IMR-90 (cell line): ENCODE data around the gene KANK3. TPM values are rescaled to one million over a fixed set of nuclear protein-coding genes. Genes with fewer than 3 reads are reported as not detected.

ENCODE experiments used
- ATAC-seq: fragments of 200-7000 bp; cut with Tn5 transposase; 2 replicates; pipeline ENCODE4 v1.9.1; 2020; ENCODE audit warnings: low read depth, mild to moderate bottlenecking, moderate library complexity
- BruUV-seq: library from RNA; stranded (reverse); fragments of 400-500 nt; replicated peaks from 2 replicates; lab custom pipeline; 2021; lab: Mats Ljungman, UMichigan
- CTCF ChIA-PET: fragments of 300-600 bp; formaldehyde crosslinking; extraction: SDS; loops from one replicate; lab custom pipeline; 2021; ENCODE audit warnings: antibody characterized with exemption; lab: Yijun Ruan, JAX
- POLR2A ChIA-PET: fragments of 300-600 bp; sonication (Branson Sonifier 250); formaldehyde crosslinking; loops from one replicate; lab custom pipeline; 2022; ENCODE audit warnings: antibody characterized with exemption; ENCODE audit not compliant: unreplicated experiment; lab: Charles Lee
- DNase-seq: peaks from one replicate; pipeline ENCODE4 v3.0.0; 2013
- H2AFZ ChIP-seq: replicated peaks from 2 replicates; pipeline ENCODE3; 2013; ENCODE audit warnings: low read length, mild to moderate bottlenecking; ENCODE audit not compliant: poor library complexity
- H2AK5ac ChIP-seq: 2 replicates; pipeline ENCODE4 v1.6.1; 2013; ENCODE audit warnings: low read depth, low read length, inconsistent platforms
- H2AK9ac ChIP-seq: replicated peaks from 2 replicates; pipeline ENCODE3; 2013; ENCODE audit warnings: mild to moderate bottlenecking, low read depth, low read length, moderate library complexity; ENCODE audit not compliant: poor library complexity
- H2BK120ac ChIP-seq: 2 replicates; pipeline ENCODE4 v1.6.1; 2013; ENCODE audit warnings: low read depth, low read length, inconsistent platforms
- H2BK15ac ChIP-seq: 3 replicates; pipeline ENCODE4 v1.6.1; 2013; ENCODE audit warnings: low read depth, low read length, inconsistent platforms
- H2BK20ac ChIP-seq: 2 replicates; pipeline ENCODE4 v1.6.1; 2013; ENCODE audit warnings: low read depth, mild to moderate bottlenecking, inconsistent platforms, low read length, moderate library complexity
- H2BK5ac ChIP-seq: 2 replicates; pipeline ENCODE4 v1.6.1; 2013; ENCODE audit warnings: mild to moderate bottlenecking, low read depth, low read length, inconsistent platforms; ENCODE audit not compliant: poor library complexity, severe bottlenecking
- H3K14ac ChIP-seq: replicated peaks from 2 replicates; pipeline ENCODE4 v1.6.1; 2013; ENCODE audit warnings: low read depth, low read length, inconsistent platforms
- H3K18ac ChIP-seq: 2 replicates; pipeline ENCODE4 v1.6.1; 2013; ENCODE audit warnings: low read depth, low read length, control low read depth
- H3K23ac ChIP-seq: 2 replicates; pipeline ENCODE4 v1.6.1; 2013; ENCODE audit warnings: low read depth, low read length, inconsistent platforms
- H3K27ac ChIP-seq: 2 replicates; pipeline ENCODE4 v1.5.1; 2013; ENCODE audit warnings: mild to moderate bottlenecking, control low read depth, low read length; ENCODE audit not compliant: insufficient read depth
- H3K27me3 ChIP-seq: 2 replicates; pipeline ENCODE4 v1.6.1; 2013; ENCODE audit warnings: low read length; ENCODE audit not compliant: control insufficient read depth, insufficient read depth
- H3K36me3 ChIP-seq: 2 replicates; pipeline ENCODE4 v1.6.1; 2013; ENCODE audit warnings: low read length, mixed read lengths; ENCODE audit not compliant: control insufficient read depth, insufficient read depth
- H3K4ac ChIP-seq: 2 replicates; pipeline ENCODE4 v1.6.1; 2013; ENCODE audit warnings: low read depth, low read length, inconsistent platforms
- H3K4me1 ChIP-seq: 2 replicates; pipeline ENCODE4 v1.6.1; 2013; ENCODE audit warnings: low read length, mixed read lengths; ENCODE audit not compliant: control insufficient read depth, insufficient read depth
- H3K4me2 ChIP-seq: 2 replicates; pipeline ENCODE4 v1.6.1; 2013; ENCODE audit warnings: low read depth, mild to moderate bottlenecking, control low read depth, low read length, moderate library complexity
- H3K4me3 ChIP-seq: 2 replicates; pipeline ENCODE4 v1.5.1; 2013; ENCODE audit warnings: low read depth, mild to moderate bottlenecking, control low read depth, low read length, moderate library complexity; ENCODE audit not compliant: insufficient read depth
- H3K56ac ChIP-seq: 2 replicates; pipeline ENCODE4 v1.6.1; 2013; ENCODE audit warnings: low read length, inconsistent platforms; ENCODE audit not compliant: insufficient read depth; ENCODE audit errors: extremely low read depth
- H3K79me1 ChIP-seq, 2 experiments: 2 replicates each; pipeline ENCODE4 v1.6.1; 2013; ENCODE audit warnings: low read length in 2 of 2, inconsistent platforms in 1 of 2, low read depth in 1 of 2
- H3K9ac ChIP-seq: 2 replicates; pipeline ENCODE4 v1.6.1; 2013; ENCODE audit warnings: low read depth, low read length, control low read depth
- H3K9me1 ChIP-seq: 2 replicates; pipeline ENCODE4 v1.6.1; 2013; ENCODE audit warnings: low read length, inconsistent platforms; ENCODE audit not compliant: insufficient read depth
- H3K9me3 ChIP-seq: 2 replicates; pipeline ENCODE4 v1.6.1; 2013; ENCODE audit warnings: low read length; ENCODE audit not compliant: control insufficient read depth, insufficient read depth
- H4K20me1 ChIP-seq: 2 replicates; pipeline ENCODE4 v1.6.1; 2013; ENCODE audit warnings: low read length, inconsistent platforms; ENCODE audit not compliant: insufficient read depth
- H4K5ac ChIP-seq: 2 replicates; pipeline ENCODE4 v1.6.1; 2013; ENCODE audit warnings: mild to moderate bottlenecking, low read depth, low read length, control low read depth
- H4K8ac ChIP-seq, 2 experiments: 2 replicates each; pipeline ENCODE4 v1.6.1; 2013; ENCODE audit warnings: low read depth in 2 of 2, low read length in 2 of 2, control low read depth in 1 of 2, inconsistent platforms in 1 of 2
- H4K91ac ChIP-seq: 2 replicates; pipeline ENCODE4 v1.6.1; 2013; ENCODE audit warnings: low read depth, low read length, inconsistent platforms; ENCODE audit not compliant: insufficient read depth
- BHLHE40 ChIP-seq: fragments of 150-350 bp; IDR thresholded peaks from 2 replicates; pipeline ENCODE4 v1.6.1; 2016; ENCODE audit warnings: mild to moderate bottlenecking, low read depth, low read length
- CEBPB ChIP-seq: IDR thresholded peaks from 2 replicates; pipeline ENCODE4 v1.6.1; 2012; ENCODE audit warnings: low read depth, low read length, improper control_type of control experiment
- CHD1 ChIP-seq: IDR thresholded peaks from 2 replicates; pipeline ENCODE4 v1.6.1; 2012; ENCODE audit warnings: low read depth, low read length, improper control_type of control experiment
- FOS ChIP-seq: fragments of 150-350 bp; IDR thresholded peaks from 2 replicates; pipeline ENCODE4 v1.6.1; 2016; ENCODE audit warnings: low read depth, low read length
- MAFK ChIP-seq: IDR thresholded peaks from 2 replicates; pipeline ENCODE4 v1.6.1; 2012; ENCODE audit warnings: low read depth, low read length, improper control_type of control experiment
- MAZ ChIP-seq: IDR thresholded peaks from 2 replicates; pipeline ENCODE4 v1.6.1; 2012; ENCODE audit warnings: low read depth, mild to moderate bottlenecking, low read length, improper control_type of control experiment, moderate library complexity, borderline replicate concordance
- MXI1 ChIP-seq: IDR thresholded peaks from 2 replicates; pipeline ENCODE4 v1.6.1; 2012; ENCODE audit warnings: low read depth, mild to moderate bottlenecking, low read length, moderate library complexity, borderline replicate concordance
- NFE2L2 ChIP-seq: fragments of 150-350 bp; IDR thresholded peaks from 2 replicates; pipeline ENCODE4 v1.6.1; 2016; ENCODE audit warnings: low read depth, mild to moderate bottlenecking, low read length
- POLR2A ChIP-seq: IDR thresholded peaks from 2 replicates; pipeline ENCODE4 v1.6.1; 2012; ENCODE audit warnings: mild to moderate bottlenecking, low read depth, low read length
- RAD21 ChIP-seq: IDR thresholded peaks from 2 replicates; pipeline ENCODE4 v1.6.1; 2012; ENCODE audit warnings: low read length, improper control_type of control experiment
- RCOR1 ChIP-seq: IDR thresholded peaks from 2 replicates; pipeline ENCODE4 v1.6.1; 2012; ENCODE audit warnings: mild to moderate bottlenecking, low read length, improper control_type of control experiment; ENCODE audit not compliant: insufficient replicate concordance
- RFX5 ChIP-seq: IDR thresholded peaks from 2 replicates; pipeline ENCODE4 v1.8.0; 2012; ENCODE audit warnings: low read depth, mild to moderate bottlenecking, low read length, moderate library complexity
- SMC3 ChIP-seq: fragments of 150-350 bp; IDR thresholded peaks from 2 replicates; pipeline ENCODE4 v1.6.1; 2016; ENCODE audit warnings: low read depth, mild to moderate bottlenecking, antibody characterized with exemption, low read length, moderate library complexity
- WGBS, 2 experiments: methylation state at CpG; one replicate each; pipeline versions ENCODE4 v1.1.5 to v1.1.7; 2013; ENCODE audit warnings: missing lambda C conversion rate in 2 of 2; ENCODE audit not compliant: insufficient read length in 1 of 2; ENCODE audit errors: extremely low coverage in 2 of 2; 5-methylcytosine and 5-hydroxymethylcytosine counted together
- dilution Hi-C: fragments of 300-500 bp; cut with HindIII; formaldehyde crosslinking; loops from one replicate; pipeline ENCODE4 v1.14.3; 2018; ENCODE audit warnings: low sequenced_read_pairs; ENCODE audit not compliant: unreplicated experiment
- in situ Hi-C: fragments of 300-500 bp; cut with MboI; formaldehyde crosslinking; loops from 3 replicates; pipeline ENCODE4 v1.14.3; 2019; ENCODE audit warnings: low sequenced_read_pairs, inconsistent platforms, mixed read lengths
- intact Hi-C: fragments of 100-400 bp; cut with micrococcal nuclease; formaldehyde crosslinking; loops from 2 replicates; pipeline ENCODE4 v1.10.0; 2022
- polyA plus RNA-seq, 3 experiments: library from polyadenylated mRNA; depleted of rRNA; stranded (reverse); fragments of >200 nt; gene quantifications; 2 replicates each; pipeline ENCODE4 v1.2.3, GENCODE V29; 2012; ENCODE audit warnings: low replicate concordance in 1 of 3
- total RNA-seq: library from RNA; depleted of rRNA; stranded (reverse); fragments of >200 nt; gene quantifications from 2 replicates; pipeline ENCODE4 v1.2.3, GENCODE V29; 2012
- TF ChIP-seq, protein P1 (sequence below): fragments of 150-350 bp; IDR thresholded peaks from 2 replicates; pipeline ENCODE4 v1.6.1; 2017; ENCODE audit warnings: mild to moderate bottlenecking, antibody characterized with exemption, low read length, low read depth
- TF ChIP-seq, protein P2 (sequence below): fragments of 150-350 bp; IDR thresholded peaks from 2 replicates; pipeline ENCODE4 v1.6.1; 2016; ENCODE audit warnings: low read depth, mild to moderate bottlenecking, low read length, moderate library complexity, borderline replicate concordance
- TF ChIP-seq, protein P3 (sequence below): conservative IDR thresholded peaks from 2 replicates; pipeline ENCODE4 v1.5.1; 2012; ENCODE audit warnings: mild to moderate bottlenecking, low read depth, low read length, improper control_type of control experiment

KANK3 gene
- total and polyA plus RNA-seq, 2 of the 4 experiments (the other 2 are of a cell fraction), result 0.07 TPM; not detected in 1

DNA sequence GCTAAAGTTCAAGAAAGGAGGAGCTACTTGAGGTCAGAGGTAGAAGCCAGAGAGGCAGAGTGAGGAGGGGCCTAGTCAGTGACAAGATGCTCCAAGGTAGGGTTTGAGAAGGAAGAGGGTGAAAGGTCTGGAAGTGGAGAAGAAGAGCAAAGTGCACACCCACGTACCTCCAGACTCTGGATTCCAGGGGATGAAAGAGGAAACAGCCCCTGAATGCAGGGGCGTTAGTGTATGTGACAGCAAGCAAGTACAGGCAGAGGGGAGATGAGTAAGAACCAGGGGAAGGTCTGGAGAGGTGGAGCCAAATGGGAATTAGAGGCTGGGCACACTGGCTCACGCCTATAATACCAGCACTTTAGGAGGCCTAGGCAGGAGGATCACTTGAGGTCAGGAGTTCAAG lies 13.1 kb downstream of the KANK3 start:
- Histone ChIP-seq H2BK15ac (no peak overlapping the region), H2BK5ac (no peak overlapping the region), H3K9me3 (peaks cover 6% of the 10 kb centered on the region), H3K18ac (no peak overlapping the region), H3K79me1 (peaks cover 0 to 1% of the 10 kb centered on the region in 2 experiments; a peak in 2 of 4 replicates), H4K5ac (no peak overlapping the region), H4K91ac (no peak overlapping the region), H3K9me1 (no peaks in the 10 kb centered on the region), H2AK9ac (no peak overlapping the region), H3K27ac (no peak overlapping the region), H4K20me1 (no peaks in the 10 kb centered on the region), H3K4ac (no peak overlapping the region), H2AK5ac (no peak overlapping the region), H3K36me3 (no peaks in the 10 kb centered on the region), H3K4me1 (no peaks in the 10 kb centered on the region), H4K8ac (no peak overlapping the region), H2BK120ac (no peak overlapping the region), H3K4me2 (no peak overlapping the region), H3K9ac (no peak overlapping the region), H2BK20ac (no peak overlapping the region), H3K23ac (no peak overlapping the region), H3K27me3 (peaks cover 26% of the 10 kb centered on the region), H3K14ac (no peak overlapping the region), H3K56ac (no peak overlapping the region), H2AFZ (peak overlapping the region; percentile 23), H3K4me3 (no peak overlapping the region)
- TF ChIP-seq, protein P1, sequence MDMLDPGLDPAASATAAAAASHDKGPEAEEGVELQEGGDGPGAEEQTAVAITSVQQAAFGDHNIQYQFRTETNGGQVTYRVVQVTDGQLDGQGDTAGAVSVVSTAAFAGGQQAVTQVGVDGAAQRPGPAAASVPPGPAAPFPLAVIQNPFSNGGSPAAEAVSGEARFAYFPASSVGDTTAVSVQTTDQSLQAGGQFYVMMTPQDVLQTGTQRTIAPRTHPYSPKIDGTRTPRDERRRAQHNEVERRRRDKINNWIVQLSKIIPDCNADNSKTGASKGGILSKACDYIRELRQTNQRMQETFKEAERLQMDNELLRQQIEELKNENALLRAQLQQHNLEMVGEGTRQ, result no peak
- TF ChIP-seq FOS, result no peak
- TF ChIP-seq RAD21, result no peak
- TF ChIP-seq RFX5, result no peak
- no peak for TF ChIP-seq RCOR1
- TF ChIP-seq MAZ, result no peak
- no peak for TF ChIP-seq MXI1
- TF ChIP-seq, protein P2, sequence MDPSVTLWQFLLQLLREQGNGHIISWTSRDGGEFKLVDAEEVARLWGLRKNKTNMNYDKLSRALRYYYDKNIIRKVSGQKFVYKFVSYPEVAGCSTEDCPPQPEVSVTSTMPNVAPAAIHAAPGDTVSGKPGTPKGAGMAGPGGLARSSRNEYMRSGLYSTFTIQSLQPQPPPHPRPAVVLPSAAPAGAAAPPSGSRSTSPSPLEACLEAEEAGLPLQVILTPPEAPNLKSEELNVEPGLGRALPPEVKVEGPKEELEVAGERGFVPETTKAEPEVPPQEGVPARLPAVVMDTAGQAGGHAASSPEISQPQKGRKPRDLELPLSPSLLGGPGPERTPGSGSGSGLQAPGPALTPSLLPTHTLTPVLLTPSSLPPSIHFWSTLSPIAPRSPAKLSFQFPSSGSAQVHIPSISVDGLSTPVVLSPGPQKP, result no peak
- no peak for TF ChIP-seq CEBPB
- no peak for TF ChIP-seq BHLHE40
- no peak for TF ChIP-seq SMC3
- TF ChIP-seq CHD1, result no peak
- no peak for TF ChIP-seq POLR2A
- no peak for TF ChIP-seq NFE2L2
- TF ChIP-seq MAFK, result no peak
- TF ChIP-seq, protein P3, sequence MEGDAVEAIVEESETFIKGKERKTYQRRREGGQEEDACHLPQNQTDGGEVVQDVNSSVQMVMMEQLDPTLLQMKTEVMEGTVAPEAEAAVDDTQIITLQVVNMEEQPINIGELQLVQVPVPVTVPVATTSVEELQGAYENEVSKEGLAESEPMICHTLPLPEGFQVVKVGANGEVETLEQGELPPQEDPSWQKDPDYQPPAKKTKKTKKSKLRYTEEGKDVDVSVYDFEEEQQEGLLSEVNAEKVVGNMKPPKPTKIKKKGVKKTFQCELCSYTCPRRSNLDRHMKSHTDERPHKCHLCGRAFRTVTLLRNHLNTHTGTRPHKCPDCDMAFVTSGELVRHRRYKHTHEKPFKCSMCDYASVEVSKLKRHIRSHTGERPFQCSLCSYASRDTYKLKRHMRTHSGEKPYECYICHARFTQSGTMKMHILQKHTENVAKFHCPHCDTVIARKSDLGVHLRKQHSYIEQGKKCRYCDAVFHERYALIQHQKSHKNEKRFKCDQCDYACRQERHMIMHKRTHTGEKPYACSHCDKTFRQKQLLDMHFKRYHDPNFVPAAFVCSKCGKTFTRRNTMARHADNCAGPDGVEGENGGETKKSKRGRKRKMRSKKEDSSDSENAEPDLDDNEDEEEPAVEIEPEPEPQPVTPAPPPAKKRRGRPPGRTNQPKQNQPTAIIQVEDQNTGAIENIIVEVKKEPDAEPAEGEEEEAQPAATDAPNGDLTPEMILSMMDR, result no peak
- CTCF ChIA-PET, result no interaction called here
- ATAC-seq (no peak), DNase-seq (no peak)
- POLR2A ChIA-PET, result no interaction called here
- intact Hi-C loops (no loop called here), dilution Hi-C loops (no loop called here), in situ Hi-C loops (no loop called here)
- 78% methylated on average over 1 of the region's 3 CpGs; no CpG with 5 or more reads in 1 of the 2 experiments for WGBS, 2 experiments
- no TSS peak for BruUV-seq
